Fibroblast of skin of left biceps (primary cell): ENCODE data around the gene SYNRG.
"Not testable (repeated sequence)": the region's sequence is repeated elsewhere in the genome, so short reads cannot be mapped to it uniquely, and the experiment has no call there.

Experiments
- DNase-seq, 2 experiments: peaks; one replicate each; pipeline ENCODE4 v3.0.0-alpha.2; 2013; ENCODE audit warnings: low read depth in 2 of 2

The SYNRG gene

GRCh38 chr17:37609170-37610040, at the start of gene SYNRG:
Gene SYNRG (minus strand): TSS chr17:37609418. CDS start chr17:37609355, 63 bp downstream.
- peak; percentile 93 to 95 for DNase-seq

- no peak for DNase-seq
These were observed 48.0 kb upstream of the SYNRG start for GRCh38 chr17:37657202-37657601.

GRCh38 chr17:37651849-37652248, 42.6 kb upstream of the SYNRG start:
- no peak for DNase-seq

GRCh38 chr17:37650419-37651003, 41.3 kb upstream of the SYNRG start:
- DNase-seq, result no peak

GRCh38 chr17:37648555-37648954, 39.3 kb upstream of the SYNRG start:
- DNase-seq, result no peak

- DNase-seq, result no peak
These were observed 38.6 kb upstream of the SYNRG start for GRCh38 chr17:37647856-37648255.

- DNase-seq, result no peak
These were observed 34.7 kb upstream of the SYNRG start for GRCh38 chr17:37643869-37644268.

GRCh38 chr17:37643118-37643766, 34.0 kb upstream of the SYNRG start, which contains the start of gene DDX52:
Gene DDX52 (minus strand): TSS chr17:37643446. CDS start chr17:37643420, 26 bp downstream.
- DNase-seq, result peak; percentile 64 to 67

GRCh38 chr17:37642681-37643080, 33.5 kb upstream of the SYNRG start:
- no peak for DNase-seq

GRCh38 chr17:37640015-37640414, 30.8 kb upstream of the SYNRG start:
- no peak for DNase-seq

GRCh38 chr17:37637956-37638355, 28.7 kb upstream of the SYNRG start:
- no peak for DNase-seq

- not testable (repeated sequence) for DNase-seq
These were observed 7.2 kb upstream of the SYNRG start for GRCh38 chr17:37616430-37616829.

- no peak for DNase-seq
These were observed 5.6 kb upstream of the SYNRG start for GRCh38 chr17:37614823-37615222.

GRCh38 chr17:37614391-37614790, 5.2 kb upstream of the SYNRG start:
- DNase-seq, result peak in 1 of 2 experiments; percentile 19

- no peak for DNase-seq
These were observed 1.8 kb upstream of the SYNRG start for GRCh38 chr17:37610971-37611370.

GRCh38 chr17:37610041-37610420, 813 bp upstream of the SYNRG start:
- not testable (repeated sequence) for DNase-seq

GRCh38 chr17:37608351-37609169, 658 bp downstream of the SYNRG start:
- DNase-seq, result peak in 1 of 2 experiments; percentile 3

GRCh38 chr17:37607637-37608331, 1.4 kb downstream of the SYNRG start:
- DNase-seq, result no peak

- no peak for DNase-seq
These were observed 3.3 kb downstream of the SYNRG start for GRCh38 chr17:37605813-37606505.

- no peak for DNase-seq
These were observed 4.1 kb downstream of the SYNRG start for GRCh38 chr17:37605081-37605480.
